NCI-H128 (cell line): ENCODE measurements around the gene SPSB4.

ENCODE experiments used
- DNase-seq: peaks from one replicate; lab custom pipeline; 2025; ENCODE audit not compliant: unreplicated experiment; lab: John Stamatoyannopoulos, UW

The SPSB4 gene

DNA sequence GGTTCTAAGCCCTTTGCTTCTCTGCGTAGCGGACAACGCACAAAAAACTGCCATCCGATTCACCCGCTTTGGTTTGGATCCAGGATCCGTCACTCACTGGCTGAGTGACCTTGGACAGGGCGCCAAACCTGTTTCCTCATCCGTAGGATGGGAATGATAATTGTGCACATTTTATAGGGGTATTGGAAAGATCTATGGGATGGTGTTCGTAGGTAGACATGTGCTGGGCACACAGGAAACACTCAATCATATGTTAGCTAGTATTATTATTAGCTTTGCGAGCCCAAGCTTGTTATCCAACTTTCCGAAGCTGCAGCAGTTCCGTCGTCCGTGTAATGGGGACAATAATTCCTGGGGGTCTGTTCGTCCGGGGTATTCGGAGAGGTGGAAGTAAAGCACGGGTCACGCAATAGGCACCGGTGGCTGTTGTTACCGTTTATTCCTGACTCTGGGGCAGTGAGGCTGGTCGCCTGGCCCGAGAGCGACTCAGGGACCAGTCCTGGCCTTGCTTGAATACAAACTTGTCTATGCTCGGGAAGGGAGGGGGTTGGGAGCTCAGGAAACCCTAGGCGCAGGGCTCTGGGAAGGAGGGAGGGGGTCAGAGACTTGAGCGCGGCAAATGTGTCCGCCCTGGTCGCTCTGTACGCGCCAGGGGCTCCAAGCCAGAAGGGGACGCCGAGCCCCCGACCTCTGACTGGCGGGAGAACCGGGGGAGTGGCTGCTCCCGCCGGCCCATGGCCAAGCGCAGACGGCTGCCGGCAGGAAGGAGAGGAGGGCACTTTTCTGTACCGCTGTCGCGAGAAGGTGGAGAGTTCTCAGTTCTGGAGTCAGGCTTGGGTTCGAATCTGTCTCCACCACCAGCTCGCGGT, 1.3 kb downstream of the SPSB4 start:
- DNase-seq = no peak

DNA sequence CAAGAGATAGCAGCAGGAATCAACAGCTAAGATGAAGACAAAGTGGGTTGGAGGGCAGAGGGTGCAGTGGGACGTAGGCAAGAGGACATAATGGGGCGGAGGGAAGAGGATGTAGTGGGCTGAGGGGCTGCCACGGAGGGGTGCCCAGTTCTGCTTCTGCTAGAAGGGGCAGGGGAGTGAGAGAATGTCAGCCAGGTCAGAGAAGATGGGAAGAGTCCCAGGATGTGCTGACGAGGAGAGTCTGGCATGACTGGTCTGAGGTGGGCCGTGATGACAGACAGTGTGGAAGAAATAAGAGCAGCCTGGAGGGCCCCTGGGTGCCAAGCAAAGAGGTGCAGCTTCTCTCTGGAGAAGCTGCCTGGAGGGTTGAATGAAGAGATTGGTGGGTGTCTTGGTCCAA, 4.0 kb downstream of the SPSB4 start:
- DNase-seq = no peak

GRCh38 chr3:141055536-141056445, 4.6 kb downstream of the SPSB4 start:
- no peak for DNase-seq

DNA sequence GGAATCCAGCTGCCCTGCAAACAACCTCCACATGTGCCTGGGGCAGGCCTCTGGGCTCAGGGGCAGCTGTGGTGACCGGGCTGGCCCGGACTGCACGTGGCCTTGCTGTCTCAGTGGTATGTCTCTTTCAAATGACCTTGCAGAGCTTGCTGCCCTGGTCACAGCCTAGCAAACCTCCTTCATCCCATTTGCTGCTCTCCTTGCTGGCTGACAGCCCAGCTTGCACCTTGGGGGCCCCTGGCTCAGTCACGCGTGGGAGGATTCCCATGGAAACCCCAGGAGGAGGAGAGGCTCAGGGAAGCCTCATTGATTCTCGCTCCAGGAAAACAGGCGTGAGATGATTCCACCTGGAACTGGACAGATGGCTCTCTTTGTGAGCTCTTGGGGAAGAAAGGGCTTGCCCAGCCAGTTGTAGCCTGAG, 5.6 kb downstream of the SPSB4 start:
- DNase-seq = no peak

- DNase-seq = no peak
Measured at GRCh38 chr3:141057436-141057835, 6.3 kb downstream of the SPSB4 start.

DNA sequence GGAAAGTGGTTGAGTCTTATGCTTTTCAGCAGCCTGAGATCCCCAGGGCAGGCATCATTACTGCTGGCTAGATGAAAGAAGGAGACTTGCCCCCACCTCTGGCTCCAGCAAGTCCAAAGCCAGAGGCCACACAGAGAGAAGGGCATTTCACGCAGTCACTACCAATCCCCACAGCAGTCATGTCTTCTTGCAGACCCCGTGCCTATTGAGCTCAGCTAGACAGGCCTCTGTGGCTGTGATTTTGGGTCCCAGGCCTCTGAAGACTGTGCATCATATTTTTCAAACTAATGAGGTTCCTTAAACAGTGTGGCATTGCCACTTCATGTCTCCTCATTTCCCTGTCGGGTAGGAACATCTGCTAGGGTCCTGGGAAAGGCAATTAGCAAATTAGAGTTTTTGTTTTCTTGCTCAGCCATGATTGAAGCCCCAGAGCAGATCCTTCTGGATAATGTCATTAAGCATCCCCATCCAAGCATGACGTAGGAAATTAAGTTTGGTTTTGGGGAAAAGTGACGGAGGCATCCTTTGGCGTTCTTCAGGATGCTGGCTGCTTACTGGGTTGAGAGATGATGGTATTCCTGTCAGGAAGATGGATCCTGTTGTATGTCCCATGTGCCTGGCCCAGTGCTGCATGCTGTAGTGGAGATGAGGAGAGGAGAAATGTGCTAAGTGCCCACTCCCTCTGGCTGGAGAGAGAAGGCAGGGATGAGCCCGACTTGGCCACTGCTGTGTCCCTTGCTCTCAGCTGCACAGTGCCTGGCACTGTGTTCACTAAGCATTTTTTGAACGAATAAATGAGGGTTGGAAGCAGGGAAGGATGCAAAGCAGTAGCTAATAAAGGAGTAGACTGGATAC, 7.0 kb downstream of the SPSB4 start:
- DNase-seq = no peak

DNA sequence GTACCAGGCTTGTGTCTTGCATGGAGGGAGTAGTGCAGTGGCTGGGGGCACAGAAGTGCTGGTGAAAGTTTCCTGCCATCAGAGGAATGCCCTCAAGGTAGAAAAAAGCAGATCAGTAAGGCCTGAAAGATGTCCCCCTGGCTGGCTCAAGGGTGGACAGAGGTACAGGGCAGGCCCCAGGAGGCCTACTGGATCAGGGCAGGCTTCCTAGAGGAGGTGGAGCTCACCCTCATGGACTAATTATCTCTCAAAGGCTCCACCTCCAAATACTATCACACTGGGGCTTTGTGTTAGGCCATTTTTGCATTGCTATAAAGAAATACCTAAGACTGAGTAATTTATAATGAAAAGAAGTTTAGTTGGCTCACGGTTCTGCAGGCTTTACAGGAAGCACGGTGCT, 7.8 kb downstream of the SPSB4 start:
- DNase-seq = no peak

DNA sequence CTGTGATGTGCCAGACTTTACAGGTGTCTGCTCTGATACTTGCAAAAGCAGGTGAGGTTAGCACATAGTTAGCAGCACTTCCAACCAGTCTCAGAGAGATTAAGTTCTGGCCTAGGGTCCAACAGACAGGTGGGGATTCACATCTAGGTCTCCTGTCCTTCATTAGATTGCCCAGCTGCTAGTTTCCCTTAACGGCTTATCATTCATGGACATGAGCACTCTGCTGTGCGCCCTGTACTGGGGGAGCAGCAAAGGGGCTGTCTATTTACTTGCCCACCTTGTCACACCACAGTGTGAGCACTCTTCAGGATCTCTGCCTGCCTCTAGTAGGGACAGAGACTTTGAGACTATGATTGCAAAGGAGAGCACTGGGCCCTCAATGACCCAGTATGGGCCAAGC, 8.7 kb downstream of the SPSB4 start:
- no peak for DNase-seq

- no peak for DNase-seq
Measured at GRCh38 chr3:141060327-141060726, 9.2 kb downstream of the SPSB4 start.

DNA sequence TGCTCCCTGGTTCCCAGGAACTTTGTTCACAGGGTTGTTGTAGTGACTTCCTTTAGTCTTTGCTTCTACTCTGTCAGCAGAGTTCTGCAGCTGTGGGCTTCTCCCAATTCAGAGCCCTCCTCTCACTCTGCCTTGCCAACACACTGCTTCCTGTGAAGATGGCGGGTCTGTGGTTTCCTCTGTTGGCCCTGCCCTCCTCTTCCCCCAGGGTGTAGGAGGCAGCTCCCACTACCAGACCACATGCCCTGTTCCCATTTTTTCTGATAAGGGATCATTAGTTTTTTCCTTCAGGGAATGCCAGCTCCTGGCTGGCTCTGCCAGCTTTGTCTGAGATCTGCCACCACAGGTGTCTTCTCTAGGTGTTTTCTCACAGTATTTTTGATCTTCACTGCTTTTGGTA, 12.7 kb downstream of the SPSB4 start:
- DNase-seq = no peak

DNA sequence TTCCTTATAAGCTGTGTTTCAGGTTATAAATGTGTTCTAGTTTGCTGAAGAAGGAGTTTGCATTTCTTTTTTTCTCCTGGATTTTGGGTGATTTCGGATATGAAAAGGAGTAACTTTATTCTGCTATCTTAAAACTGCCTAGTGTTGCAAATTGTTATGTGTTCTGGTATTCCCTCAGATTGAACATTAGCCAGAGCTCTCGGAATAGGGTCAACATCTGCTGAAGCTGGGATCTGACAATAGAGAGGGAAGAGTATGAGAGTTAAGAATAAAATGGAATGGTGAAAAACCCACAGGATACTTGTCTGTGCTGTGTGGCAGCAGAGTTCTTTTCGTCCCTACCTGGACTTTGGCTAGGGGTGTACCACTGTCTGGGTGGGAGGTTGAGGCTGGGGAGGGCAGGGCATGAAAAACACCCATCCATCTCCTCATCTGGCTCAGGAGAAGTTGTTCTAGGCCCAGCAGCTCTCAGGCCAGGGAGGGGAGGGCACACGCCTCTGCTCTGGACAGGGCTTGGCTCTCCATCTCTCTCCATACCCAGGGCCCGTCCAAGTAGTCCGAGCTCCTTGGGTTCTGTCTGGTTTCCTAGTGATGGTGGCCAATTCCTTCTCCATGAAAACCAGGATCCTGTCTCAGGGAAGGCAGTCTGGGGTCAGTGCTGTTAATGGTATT, 13.2 kb downstream of the SPSB4 start:
- no peak for DNase-seq

DNA sequence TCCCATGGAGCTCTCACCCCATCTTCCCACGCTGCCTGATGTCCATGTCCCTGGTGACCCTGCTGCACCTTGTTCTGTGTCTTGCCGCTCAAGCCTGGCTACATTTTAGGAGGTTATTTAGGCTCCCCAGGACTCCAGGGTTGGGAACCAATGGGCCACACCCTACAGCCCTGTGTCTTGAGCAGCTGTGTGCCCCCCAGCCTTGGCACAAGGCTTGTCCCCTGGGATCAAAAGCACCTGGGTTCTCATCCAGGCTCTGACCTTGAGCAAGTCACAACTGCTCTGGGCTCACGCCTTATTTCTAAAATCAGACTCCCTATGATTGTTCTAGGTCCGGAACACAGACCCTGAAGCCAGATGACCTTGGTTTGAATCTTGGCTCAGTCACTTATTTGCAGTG, 14.1 kb downstream of the SPSB4 start:
- no peak for DNase-seq

- no peak for DNase-seq
Measured at GRCh38 chr3:141065841-141066805, 15.0 kb downstream of the SPSB4 start.

DNA sequence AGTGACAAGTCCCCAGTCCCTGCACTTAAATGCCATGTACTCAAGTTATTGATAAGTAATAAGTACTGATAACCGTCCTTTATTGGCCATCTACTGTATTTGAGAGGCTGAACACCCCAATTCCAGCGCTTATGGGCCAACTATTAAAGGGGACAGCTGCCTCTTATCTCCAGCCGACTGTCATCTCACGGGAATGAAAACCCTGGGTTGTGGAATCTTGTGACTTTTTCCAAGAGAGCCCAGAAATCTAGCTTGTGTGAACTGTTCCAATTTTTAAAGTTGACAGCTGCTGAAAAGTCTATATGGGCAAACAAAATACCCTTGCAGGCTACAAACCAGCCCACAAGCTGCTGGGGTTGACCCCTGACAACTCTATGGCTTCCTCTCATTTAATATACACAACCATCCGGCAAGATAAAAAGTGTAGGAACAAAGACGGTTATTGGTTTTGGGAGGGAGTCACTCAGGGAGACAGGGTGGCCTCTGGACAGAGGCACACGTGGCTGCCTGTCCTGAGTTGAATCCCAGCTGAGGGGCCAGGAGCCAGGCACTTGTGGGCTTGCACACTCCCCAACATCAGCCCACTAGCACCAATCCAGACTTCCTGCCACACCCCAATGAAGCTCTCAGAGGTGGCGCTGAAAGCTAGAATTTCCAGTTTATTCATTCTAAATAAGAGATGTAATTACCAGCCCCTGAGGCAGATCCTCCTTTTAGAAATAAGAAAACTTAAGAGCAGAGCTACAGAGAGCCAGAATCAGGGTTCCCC, 16.2 kb downstream of the SPSB4 start:
- DNase-seq = no peak

DNA sequence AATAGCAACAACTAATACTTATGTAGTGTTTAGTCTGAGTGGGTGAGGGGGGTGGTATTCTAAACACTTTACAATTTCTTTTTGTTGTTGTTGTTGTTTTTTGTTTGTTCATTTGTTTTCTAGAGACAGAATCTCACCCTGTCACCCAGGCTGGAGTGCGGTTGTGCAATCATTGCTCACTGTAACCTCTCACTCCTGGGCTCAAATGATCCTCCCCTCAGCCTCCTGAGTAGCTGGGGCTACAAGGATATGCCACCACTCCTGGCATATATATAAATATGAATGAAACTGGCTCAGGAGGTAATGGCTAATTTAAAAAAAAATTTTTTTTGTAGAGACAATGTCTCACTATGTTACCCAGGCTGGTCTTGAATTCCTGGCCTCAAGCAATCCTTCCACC, 19.1 kb downstream of the SPSB4 start:
- no peak for DNase-seq

DNA sequence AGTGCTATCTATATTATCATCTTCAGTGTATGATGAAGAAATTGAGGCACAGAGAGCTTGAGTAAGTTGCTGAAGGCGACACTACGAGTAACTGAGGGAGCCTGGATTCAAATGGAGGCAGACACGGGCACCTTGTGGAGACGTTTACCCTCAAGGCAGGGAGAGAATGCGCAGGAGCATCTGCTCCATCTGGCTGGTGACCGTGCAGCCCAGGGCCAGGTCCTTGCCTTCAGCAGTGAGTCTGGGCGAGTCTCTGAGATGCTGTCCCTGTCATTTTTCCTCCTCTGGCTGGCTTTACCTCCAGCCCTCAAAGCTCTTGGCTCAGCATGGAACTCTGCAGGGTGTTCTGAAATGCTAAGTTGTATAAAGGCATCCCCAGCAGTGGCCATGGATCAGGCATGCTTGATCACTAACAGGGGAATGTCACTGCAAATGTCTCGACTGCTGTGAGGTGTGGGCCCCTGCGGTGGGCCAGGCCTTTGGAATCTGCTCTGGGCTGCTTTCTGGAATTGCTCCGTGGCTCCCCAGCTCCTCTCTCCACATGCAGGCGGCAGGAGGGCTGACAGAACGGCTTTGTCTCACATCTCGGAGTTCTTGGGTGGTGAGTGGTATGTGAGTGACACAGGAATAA, 19.7 kb downstream of the SPSB4 start:
- DNase-seq = no peak

GRCh38 chr3:141071681-141072260, 20.6 kb downstream of the SPSB4 start:
- no peak for DNase-seq

DNA sequence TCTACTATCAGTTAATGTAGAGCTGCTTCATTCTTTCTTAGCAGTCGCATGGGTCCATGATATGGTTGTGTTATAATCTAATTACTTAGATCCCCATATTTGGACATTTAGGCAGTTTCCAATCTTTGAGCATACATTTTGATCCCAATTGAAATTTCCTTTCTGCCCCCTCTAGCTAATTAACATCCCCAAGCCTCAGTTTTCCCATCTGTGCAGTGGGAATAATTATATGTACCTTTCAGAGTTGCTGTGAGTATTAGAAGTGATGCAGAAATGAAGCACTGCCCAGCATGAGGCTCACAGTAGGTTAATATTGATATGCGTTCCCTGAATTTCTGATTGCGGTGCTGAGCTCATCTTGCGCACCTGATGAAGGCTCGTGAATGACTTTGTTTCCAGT, 21.8 kb downstream of the SPSB4 start:
- no peak for DNase-seq
